H1 (cell line): Measurements from ENCODE around the gene INSM1.

Experiments
- EP300 ChIP-seq, 2 experiments: IDR thresholded peaks; 1 replicate in 1 of 2; 2 replicates in 1 of 2; pipeline ENCODE4 v1.6.1; 2011 to 2012; ENCODE audit warnings: low read depth in 2 of 2, low read length in 2 of 2, mild to moderate bottlenecking in 2 of 2, borderline replicate concordance in 1 of 2, inconsistent platforms in 1 of 2, moderate library complexity in 1 of 2
- RAD21 ChIP-seq, 2 experiments: IDR thresholded peaks in 1 of 2; conservative IDR thresholded peaks in 1 of 2; 2 replicates each; pipeline ENCODE4 v1.6.1; 2011; ENCODE audit warnings: low read depth in 2 of 2, low read length in 2 of 2, improper control_type of control experiment in 1 of 2, inconsistent platforms in 1 of 2, mild to moderate bottlenecking in 1 of 2, moderate library complexity in 1 of 2
- TF ChIP-seq, protein P1 (sequence below), 3 experiments: IDR thresholded peaks; 1 replicate in 2 of 3; 2 replicates in 1 of 3; pipeline versions ENCODE4 v1.5.1 to v1.6.1; 2011; ENCODE audit warnings: low read length in 3 of 3, mild to moderate bottlenecking in 3 of 3, inconsistent platforms in 2 of 3, low read depth in 1 of 3, moderate library complexity in 1 of 3; ENCODE audit not compliant: insufficient read depth in 1 of 3; ENCODE audit errors: control extremely low read depth in 1 of 3

GRCh38 chr20:20414640-20415220 is 46.8 kb downstream of the INSM1 start:
- TF ChIP-seq EP300 (IDR thresholded peaks at IDR 0.05; ENCODE audit: borderline replicate concordance in 1 of 2, low read depth in 2 of 2, low read length in 2 of 2) (no peak), RAD21 (IDR thresholded peaks at IDR 0.05 in 1 of 2, conservative IDR thresholded peaks at IDR 0.05 in 1 of 2; ENCODE audit: low read depth in 2 of 2, low read length in 2 of 2) (no peak)
- TF ChIP-seq, protein P1, sequence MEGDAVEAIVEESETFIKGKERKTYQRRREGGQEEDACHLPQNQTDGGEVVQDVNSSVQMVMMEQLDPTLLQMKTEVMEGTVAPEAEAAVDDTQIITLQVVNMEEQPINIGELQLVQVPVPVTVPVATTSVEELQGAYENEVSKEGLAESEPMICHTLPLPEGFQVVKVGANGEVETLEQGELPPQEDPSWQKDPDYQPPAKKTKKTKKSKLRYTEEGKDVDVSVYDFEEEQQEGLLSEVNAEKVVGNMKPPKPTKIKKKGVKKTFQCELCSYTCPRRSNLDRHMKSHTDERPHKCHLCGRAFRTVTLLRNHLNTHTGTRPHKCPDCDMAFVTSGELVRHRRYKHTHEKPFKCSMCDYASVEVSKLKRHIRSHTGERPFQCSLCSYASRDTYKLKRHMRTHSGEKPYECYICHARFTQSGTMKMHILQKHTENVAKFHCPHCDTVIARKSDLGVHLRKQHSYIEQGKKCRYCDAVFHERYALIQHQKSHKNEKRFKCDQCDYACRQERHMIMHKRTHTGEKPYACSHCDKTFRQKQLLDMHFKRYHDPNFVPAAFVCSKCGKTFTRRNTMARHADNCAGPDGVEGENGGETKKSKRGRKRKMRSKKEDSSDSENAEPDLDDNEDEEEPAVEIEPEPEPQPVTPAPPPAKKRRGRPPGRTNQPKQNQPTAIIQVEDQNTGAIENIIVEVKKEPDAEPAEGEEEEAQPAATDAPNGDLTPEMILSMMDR (IDR thresholded peaks at IDR 0.05; ENCODE audit: control extremely low read depth in 1 of 3, insufficient read depth in 1 of 3, low read depth in 1 of 3, low read length in 3 of 3): no peak
